HCT116 (cell line): ENCODE measurements around the gene PRLHR. TPM values are rescaled to one million over a fixed set of nuclear protein-coding genes. Genes with fewer than 3 reads are reported as not detected.

ENCODE experiments used
- ATAC-seq: fragments of 200-7000 bp; cut with Tn5 transposase; 2 replicates; pipeline ENCODE4 v1.9.1; 2020; ENCODE audit warnings: mild to moderate bottlenecking, moderate library complexity
- BruUV-seq: library from RNA; stranded (reverse); fragments of 400-500 nt; replicated peaks from 2 replicates; lab custom pipeline; 2021; lab: Mats Ljungman, UMichigan
- CTCF ChIA-PET: fragments of 300-600 bp; sonication (Branson Sonifier 250); formaldehyde crosslinking; loops from one replicate; lab custom pipeline; 2021; ENCODE audit warnings: antibody characterized with exemption; lab: Charles Lee
- POLR2A ChIA-PET: fragments of 300-600, 350-600 bp; sonication (Branson Sonifier 250); formaldehyde crosslinking; loops from one replicate; lab custom pipeline; 2021; ENCODE audit warnings: antibody characterized with exemption; lab: Charles Lee
- RAD21 ChIA-PET, 2 experiments: fragments of 300-600 bp; sonication (Branson Sonifier 250); formaldehyde crosslinking; loops; one replicate each; lab custom pipeline; 2023; ENCODE audit warnings: low total read pairs in 2 of 2; ENCODE audit not compliant: uncharacterized antibody in 2 of 2, unreplicated experiment in 2 of 2, low non-redundant PET in 1 of 2; lab: Charles Lee
- DNase-seq: peaks from one replicate; pipeline ENCODE4 v3.0.0-alpha.2; 2010; ENCODE audit warnings: low read depth, low spot score
- H2AFZ ChIP-seq: fragments of 200-600 bp; shearing (Covaris generic), sonication (generic); 2 replicates; pipeline ENCODE4 v1.6.1; 2017; ENCODE audit warnings: low read depth, mixed run types, mixed read lengths, antibody characterized with exemption, low read length; ENCODE audit not compliant: poor library complexity, severe bottlenecking
- H3K27ac ChIP-seq: 2 replicates; pipeline ENCODE4 v1.5.1; 2012; ENCODE audit warnings: low read depth, low read length
- H3K27me3 ChIP-seq: fragments of 200-600 bp; sonication (generic); 2 replicates; pipeline ENCODE4 v1.6.1; 2016; ENCODE audit warnings: mixed run types, low read length, mixed read lengths; ENCODE audit not compliant: insufficient read depth
- H3K36me3 ChIP-seq, 2 experiments: fragments of 200-500 bp in 1 of 2; fragments of 200-600 bp in 1 of 2; sonication (Bioruptor generic) in 1 of 2; sonication (generic) in 1 of 2; 2 replicates each; pipeline versions ENCODE4 v1.5.1 to v1.6.1; 2014 to 2016; ENCODE audit warnings: low read length in 2 of 2, inconsistent platforms in 1 of 2, mixed read lengths in 1 of 2, mixed run types in 1 of 2; ENCODE audit not compliant: insufficient read depth in 2 of 2, control insufficient read depth in 1 of 2
- H3K4me1 ChIP-seq, 2 experiments: fragments of 200-600 bp in 1 of 2; sonication (generic) in 1 of 2; 2 replicates each; pipeline versions ENCODE4 v1.5.1 to v1.6.1; 2012 to 2017; ENCODE audit warnings: low read length in 2 of 2, inconsistent platforms in 1 of 2, mild to moderate bottlenecking in 1 of 2, mixed read lengths in 1 of 2, mixed run types in 1 of 2, moderate library complexity in 1 of 2; ENCODE audit not compliant: insufficient read depth in 2 of 2, control insufficient read depth in 1 of 2
- H3K4me2 ChIP-seq: fragments of 200-600 bp; sonication (generic); 2 replicates; pipeline ENCODE4 v1.6.1; 2017; ENCODE audit warnings: mixed run types, low read length, mixed read lengths
- H3K4me3 ChIP-seq, 2 experiments: fragments of 200-600 bp in 1 of 2; sonication (generic) in 1 of 2; replicated peaks in 1 of 2; 2 replicates each; pipeline ENCODE4 v1.5.1; 2011 to 2016; ENCODE audit warnings: low read length in 2 of 2, control low read depth in 1 of 2, low read depth in 1 of 2, mild to moderate bottlenecking in 1 of 2, mixed read lengths in 1 of 2, mixed run types in 1 of 2
- H3K79me2 ChIP-seq: fragments of 200-600 bp; sonication (generic); 2 replicates; pipeline ENCODE4 v1.6.1; 2017; ENCODE audit warnings: mild to moderate bottlenecking, mixed run types, low read length, moderate library complexity, mixed read lengths; ENCODE audit not compliant: insufficient read depth
- H3K9ac ChIP-seq: fragments of 200-600 bp; sonication (generic); 2 replicates; pipeline ENCODE4 v1.6.1; 2016; ENCODE audit warnings: low read length, mixed read lengths
- H3K9me2 ChIP-seq: fragments of 200-600 bp; sonication (generic), shearing (Covaris generic); 2 replicates; pipeline ENCODE4 v1.6.1; 2017; ENCODE audit warnings: mixed run types, mild to moderate bottlenecking, moderate library complexity; ENCODE audit not compliant: insufficient read depth
- H3K9me3 ChIP-seq, 2 experiments: fragments of 200-500 bp in 1 of 2; fragments of 200-600 bp in 1 of 2; sonication (Bioruptor generic) in 1 of 2; sonication (generic) in 1 of 2; 2 replicates each; pipeline ENCODE4 v1.6.1; 2014 to 2017; ENCODE audit warnings: low read length in 2 of 2, mixed read lengths in 2 of 2, inconsistent platforms in 1 of 2, low read depth in 1 of 2, mild to moderate bottlenecking in 1 of 2, mixed run types in 1 of 2, moderate library complexity in 1 of 2; ENCODE audit not compliant: control insufficient read depth in 1 of 2, insufficient read depth in 1 of 2
- H4K20me1 ChIP-seq: fragments of 200-600 bp; sonication (generic), shearing (Covaris generic); 2 replicates; pipeline ENCODE4 v1.6.1; 2017; ENCODE audit warnings: mixed run types, mild to moderate bottlenecking, moderate library complexity; ENCODE audit not compliant: insufficient read depth
- CBX3 ChIP-seq: IDR thresholded peaks from 2 replicates; pipeline ENCODE4 v1.6.1; 2012; ENCODE audit warnings: low read depth
- CEBPB ChIP-seq: IDR thresholded peaks from 2 replicates; pipeline ENCODE4 v1.6.1; 2012; ENCODE audit warnings: low read depth
- ELF1 ChIP-seq: IDR thresholded peaks from 2 replicates; pipeline ENCODE4 v1.6.1; 2012; ENCODE audit warnings: low read depth, borderline replicate concordance
- EZH2 ChIP-seq: fragments of 200-600 bp; sonication (generic); IDR thresholded peaks from 2 replicates; pipeline ENCODE4 v1.6.1; 2017; ENCODE audit warnings: antibody characterized with exemption, mixed run types
- FOSL1 ChIP-seq: IDR thresholded peaks from 2 replicates; pipeline ENCODE4 v1.6.1; 2012; ENCODE audit warnings: low read depth
- JUND ChIP-seq: IDR thresholded peaks from 2 replicates; pipeline ENCODE4 v1.6.1; 2012
- POLR2AphosphoS5 ChIP-seq: IDR thresholded peaks from 2 replicates; pipeline ENCODE4 v1.6.1; 2011; ENCODE audit warnings: mild to moderate bottlenecking, low read depth, low read length, moderate library complexity
- SIN3A ChIP-seq: IDR thresholded peaks from 2 replicates; pipeline ENCODE4 v1.6.1; 2012; ENCODE audit warnings: low read depth
- SP1 ChIP-seq: IDR thresholded peaks from 2 replicates; pipeline ENCODE4 v1.6.1; 2012; ENCODE audit warnings: low read depth
- TCF7L2 ChIP-seq: IDR thresholded peaks from 2 replicates; pipeline ENCODE4 v1.7.0; 2011; ENCODE audit warnings: borderline replicate concordance, inconsistent platforms; ENCODE audit not compliant: insufficient read depth, insufficient read length; ENCODE audit errors: extremely low read depth
- intact Hi-C: fragments of 100-400 bp; cut with micrococcal nuclease; formaldehyde crosslinking; loops from 2 replicates; pipeline ENCODE4 v1.10.0; 2022
- total RNA-seq: library from RNA; stranded (reverse); gene quantifications from one replicate; pipeline ENCODE4 v1.2.1, GENCODE V29; 2021; ENCODE audit not compliant: unreplicated experiment
- TF ChIP-seq, protein P1 (sequence below): IDR thresholded peaks from 2 replicates; pipeline ENCODE4 v1.6.1; 2012
- TF ChIP-seq, protein P2 (sequence below): IDR thresholded peaks from 2 replicates; pipeline ENCODE4 v1.6.1; 2012; ENCODE audit warnings: low read depth

The PRLHR gene
- total RNA-seq, 1 experiment from 2014 or later, result not detected

DNA sequence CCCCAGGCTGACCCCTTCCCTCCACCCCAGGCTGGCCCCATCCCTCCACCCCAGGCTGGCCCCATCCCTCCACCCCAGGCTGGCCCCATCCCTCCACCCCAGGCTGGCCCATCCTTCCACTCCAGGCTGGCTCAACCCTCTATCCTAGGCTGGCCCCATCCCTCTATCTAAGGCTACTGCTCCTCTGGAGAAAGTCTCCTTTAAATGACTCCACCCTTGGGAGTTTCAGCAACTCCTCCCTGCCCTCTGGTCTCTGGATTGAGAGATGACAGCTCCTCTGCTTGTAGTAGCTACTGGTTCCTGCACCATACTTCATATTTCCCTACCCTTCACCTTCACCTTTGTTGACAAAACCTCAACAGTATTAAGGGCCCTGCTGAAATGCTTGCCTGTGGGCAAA is 8.5 kb downstream of the PRLHR start (continued):
- TF ChIP-seq CEBPB, result no peak
- no peak for TF ChIP-seq ELF1
- TF ChIP-seq, protein P1, sequence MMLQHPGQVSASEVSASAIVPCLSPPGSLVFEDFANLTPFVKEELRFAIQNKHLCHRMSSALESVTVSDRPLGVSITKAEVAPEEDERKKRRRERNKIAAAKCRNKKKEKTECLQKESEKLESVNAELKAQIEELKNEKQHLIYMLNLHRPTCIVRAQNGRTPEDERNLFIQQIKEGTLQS, result no peak

DNA sequence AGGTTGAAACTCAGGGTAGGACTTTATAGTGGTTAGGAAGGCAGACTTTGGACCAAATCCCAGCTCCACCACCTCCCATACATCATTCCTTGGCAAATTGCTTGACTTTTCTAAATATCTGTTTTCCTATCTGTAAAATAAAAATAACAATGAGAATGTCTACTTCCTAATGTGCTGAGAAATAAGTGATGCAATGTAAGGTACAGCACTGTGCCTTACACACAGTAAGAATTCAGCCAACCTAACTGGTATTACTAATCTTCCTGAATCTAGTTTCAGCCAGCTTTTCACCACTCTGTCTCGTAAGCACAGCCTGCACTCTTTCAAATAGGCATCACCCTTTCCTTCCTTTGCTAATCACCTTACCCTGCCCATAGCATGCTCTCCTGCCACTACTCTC is 9.7 kb downstream of the PRLHR start:
- CTCF ChIA-PET, result no interaction called here
- H3K9ac ChIP-seq, result no peak overlapping the region
- no peaks in the 10 kb centered on the region for H3K79me2 ChIP-seq
- POLR2A ChIA-PET, result no interaction called here
- RAD21 ChIA-PET, result no interaction called here
- DNase-seq, result no peak
- TF ChIP-seq POLR2AphosphoS5 (no peak), SP1 (no peak), JUND (no peak), SIN3A (no peak), CBX3 (no peak), EZH2 (no peak), TCF7L2 (no peak), FOSL1 (no peak)
- TF ChIP-seq, protein P2, sequence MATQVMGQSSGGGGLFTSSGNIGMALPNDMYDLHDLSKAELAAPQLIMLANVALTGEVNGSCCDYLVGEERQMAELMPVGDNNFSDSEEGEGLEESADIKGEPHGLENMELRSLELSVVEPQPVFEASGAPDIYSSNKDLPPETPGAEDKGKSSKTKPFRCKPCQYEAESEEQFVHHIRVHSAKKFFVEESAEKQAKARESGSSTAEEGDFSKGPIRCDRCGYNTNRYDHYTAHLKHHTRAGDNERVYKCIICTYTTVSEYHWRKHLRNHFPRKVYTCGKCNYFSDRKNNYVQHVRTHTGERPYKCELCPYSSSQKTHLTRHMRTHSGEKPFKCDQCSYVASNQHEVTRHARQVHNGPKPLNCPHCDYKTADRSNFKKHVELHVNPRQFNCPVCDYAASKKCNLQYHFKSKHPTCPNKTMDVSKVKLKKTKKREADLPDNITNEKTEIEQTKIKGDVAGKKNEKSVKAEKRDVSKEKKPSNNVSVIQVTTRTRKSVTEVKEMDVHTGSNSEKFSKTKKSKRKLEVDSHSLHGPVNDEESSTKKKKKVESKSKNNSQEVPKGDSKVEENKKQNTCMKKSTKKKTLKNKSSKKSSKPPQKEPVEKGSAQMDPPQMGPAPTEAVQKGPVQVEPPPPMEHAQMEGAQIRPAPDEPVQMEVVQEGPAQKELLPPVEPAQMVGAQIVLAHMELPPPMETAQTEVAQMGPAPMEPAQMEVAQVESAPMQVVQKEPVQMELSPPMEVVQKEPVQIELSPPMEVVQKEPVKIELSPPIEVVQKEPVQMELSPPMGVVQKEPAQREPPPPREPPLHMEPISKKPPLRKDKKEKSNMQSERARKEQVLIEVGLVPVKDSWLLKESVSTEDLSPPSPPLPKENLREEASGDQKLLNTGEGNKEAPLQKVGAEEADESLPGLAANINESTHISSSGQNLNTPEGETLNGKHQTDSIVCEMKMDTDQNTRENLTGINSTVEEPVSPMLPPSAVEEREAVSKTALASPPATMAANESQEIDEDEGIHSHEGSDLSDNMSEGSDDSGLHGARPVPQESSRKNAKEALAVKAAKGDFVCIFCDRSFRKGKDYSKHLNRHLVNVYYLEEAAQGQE, result no peak
- H3K27me3 ChIP-seq, result peaks cover 34% of the 10 kb centered on the region
- BruUV-seq, result no TSS peak
- H3K9me2 ChIP-seq, result no peaks in the 10 kb centered on the region
- H3K9me3 ChIP-seq, result no peaks in the 10 kb centered on the region; a peak in 1 of 4 replicates
- no peak overlapping the region for H3K27ac ChIP-seq
- H3K4me1 ChIP-seq, result peaks cover 0 to 12% of the 10 kb centered on the region in 2 experiments; a peak in 2 of 4 replicates
- intact Hi-C loops, result no loop called here
- H3K36me3 ChIP-seq, result no peaks in the 10 kb centered on the region
- no peak for ATAC-seq
- H2AFZ ChIP-seq, result no peak overlapping the region
- H3K4me3 ChIP-seq, result no peak overlapping the region
- no peaks in the 10 kb centered on the region for H4K20me1 ChIP-seq
- H3K4me2 ChIP-seq, result no peak overlapping the region
